Neural progenitor cell (in vitro differentiated cells): ENCODE measurements around the gene CLK4. TPM values are rescaled to one million over a fixed set of nuclear protein-coding genes. Genes with fewer than 3 reads are reported as not detected.

Experiments used
- DNase-seq: peaks from one replicate; pipeline ENCODE4 v3.0.0-alpha.2; 2016; ENCODE audit warnings: low spot score
- H2AFZ ChIP-seq: fragments of 200-600 bp; sonication (generic); replicated peaks from 2 replicates; pipeline ENCODE4 v1.6.1; 2016; ENCODE audit warnings: antibody characterized with exemption
- H3F3A ChIP-seq: fragments of 200-600 bp; sonication (generic); 2 replicates; pipeline ENCODE4 v1.6.1; 2016; ENCODE audit warnings: antibody characterized with exemption, low read depth
- H3K27ac ChIP-seq: fragments of 200-600 bp; sonication (generic); 2 replicates; pipeline ENCODE4 v1.5.1; 2016; ENCODE audit warnings: mild to moderate bottlenecking
- H3K27me3 ChIP-seq: fragments of 200-600 bp; sonication (generic); 2 replicates; pipeline ENCODE4 v1.6.1; 2016; ENCODE audit warnings: mild to moderate bottlenecking, moderate library complexity
- H3K36me3 ChIP-seq: fragments of 200-600 bp; sonication (generic); 2 replicates; pipeline ENCODE4 v1.5.1; 2016
- H3K4me1 ChIP-seq: fragments of 200-600 bp; sonication (generic); 2 replicates; pipeline ENCODE4 v1.6.1; 2016; ENCODE audit warnings: mixed run types
- H3K4me2 ChIP-seq: fragments of 200-600 bp; sonication (generic); 2 replicates; pipeline ENCODE4 v1.6.1; 2016
- H3K4me3 ChIP-seq: fragments of 200-600 bp; sonication (generic); 2 replicates; pipeline ENCODE4 v1.5.1; 2016
- H3K79me2 ChIP-seq: fragments of 200-600 bp; sonication (generic); 2 replicates; pipeline ENCODE4 v1.6.1; 2016; ENCODE audit warnings: low read depth
- H3K9ac ChIP-seq: fragments of 200-600 bp; sonication (generic); 2 replicates; pipeline ENCODE4 v1.6.1; 2016
- H3K9me3 ChIP-seq: fragments of 200-600 bp; sonication (generic); 2 replicates; pipeline ENCODE4 v1.5.1; 2016; ENCODE audit warnings: low read depth
- H4K20me1 ChIP-seq: fragments of 200-600 bp; sonication (generic); 2 replicates; pipeline ENCODE4 v1.6.1; 2016; ENCODE audit warnings: low read depth
- H3K27ac Mint-ChIP-seq: 3 replicates; pipeline ENCODE4 v1.8.0; 2021; ENCODE audit warnings: mixed read lengths
- H3K27me3 Mint-ChIP-seq: 2 replicates; pipeline ENCODE4 v1.8.0; 2022; ENCODE audit warnings: low read depth, mild to moderate bottlenecking, inconsistent platforms, moderate library complexity, mixed read lengths; ENCODE audit not compliant: insufficient read depth
- H3K36me3 Mint-ChIP-seq: 3 replicates; pipeline ENCODE4 v1.8.0; 2021; ENCODE audit warnings: mixed read lengths
- H3K4me1 Mint-ChIP-seq: 3 replicates; pipeline ENCODE4 v1.8.0; 2021; ENCODE audit warnings: mixed read lengths
- H3K4me3 Mint-ChIP-seq: 3 replicates; pipeline ENCODE4 v1.8.0; 2021; ENCODE audit warnings: mild to moderate bottlenecking, moderate library complexity, mixed read lengths
- H3K9me3 Mint-ChIP-seq: 3 replicates; pipeline ENCODE4 v1.8.0; 2020; ENCODE audit warnings: mixed read lengths
- EZH2 ChIP-seq: fragments of 200-600 bp; sonication (generic); IDR thresholded peaks from 2 replicates; pipeline ENCODE4 v1.6.1; 2017; ENCODE audit warnings: antibody characterized with exemption, mild to moderate bottlenecking, moderate library complexity
- EZH2phosphoT487 ChIP-seq: fragments of 200-600 bp; sonication (generic); IDR thresholded peaks from 2 replicates; pipeline ENCODE4 v1.6.1; 2017; ENCODE audit warnings: antibody characterized with exemption
- total RNA-seq: library from RNA; depleted of rRNA; stranded (reverse); fragments of >200 nt; gene quantifications from 2 replicates; pipeline ENCODE4 v1.2.3, GENCODE V29; 2015; ENCODE audit warnings: low replicate concordance
- TF ChIP-seq, protein P1 (sequence below): fragments of 200-600 bp; sonication (generic); IDR thresholded peaks from 2 replicates; pipeline ENCODE4 v1.5.1; 2017; ENCODE audit warnings: antibody characterized with exemption, mild to moderate bottlenecking

Gene CLK4
- total RNA-seq, 1 donor from 2014 or later, result 41.1 TPM

DNA sequence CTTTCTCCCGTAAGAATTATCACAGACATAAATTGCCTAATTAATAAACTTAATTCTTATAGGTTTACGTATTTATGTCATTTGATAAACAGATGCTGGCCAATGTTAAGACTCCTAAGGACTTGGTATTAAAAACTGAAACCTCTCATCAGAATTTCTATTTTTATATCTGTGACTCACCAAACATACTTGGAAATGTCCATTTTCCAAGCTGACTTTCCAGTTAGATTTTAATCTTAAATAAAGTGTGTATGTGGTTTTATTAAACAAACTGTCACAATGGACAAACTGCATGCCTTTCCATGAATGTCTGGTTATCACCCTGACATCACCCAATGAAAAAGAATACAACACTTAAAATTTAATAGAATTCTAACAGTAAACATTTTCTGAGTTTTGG, 24.1 kb downstream of the CLK4 start:
- Mint-ChIP-seq H3K27me3 (no peaks in the 10 kb centered on the region), H3K4me3 (no peak overlapping the region), H3K9me3 (peaks cover 19% of the 10 kb centered on the region), H3K27ac (no peak overlapping the region), H3K4me1 (no peaks in the 10 kb centered on the region), H3K36me3 (peaks cover 67% of the 10 kb centered on the region)
- H3K27ac ChIP-seq, result no peak overlapping the region
- TF ChIP-seq, protein P1, sequence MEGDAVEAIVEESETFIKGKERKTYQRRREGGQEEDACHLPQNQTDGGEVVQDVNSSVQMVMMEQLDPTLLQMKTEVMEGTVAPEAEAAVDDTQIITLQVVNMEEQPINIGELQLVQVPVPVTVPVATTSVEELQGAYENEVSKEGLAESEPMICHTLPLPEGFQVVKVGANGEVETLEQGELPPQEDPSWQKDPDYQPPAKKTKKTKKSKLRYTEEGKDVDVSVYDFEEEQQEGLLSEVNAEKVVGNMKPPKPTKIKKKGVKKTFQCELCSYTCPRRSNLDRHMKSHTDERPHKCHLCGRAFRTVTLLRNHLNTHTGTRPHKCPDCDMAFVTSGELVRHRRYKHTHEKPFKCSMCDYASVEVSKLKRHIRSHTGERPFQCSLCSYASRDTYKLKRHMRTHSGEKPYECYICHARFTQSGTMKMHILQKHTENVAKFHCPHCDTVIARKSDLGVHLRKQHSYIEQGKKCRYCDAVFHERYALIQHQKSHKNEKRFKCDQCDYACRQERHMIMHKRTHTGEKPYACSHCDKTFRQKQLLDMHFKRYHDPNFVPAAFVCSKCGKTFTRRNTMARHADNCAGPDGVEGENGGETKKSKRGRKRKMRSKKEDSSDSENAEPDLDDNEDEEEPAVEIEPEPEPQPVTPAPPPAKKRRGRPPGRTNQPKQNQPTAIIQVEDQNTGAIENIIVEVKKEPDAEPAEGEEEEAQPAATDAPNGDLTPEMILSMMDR, result no peak
- no peak for TF ChIP-seq EZH2
- no peak for TF ChIP-seq EZH2phosphoT487
- no peaks in the 10 kb centered on the region for H3F3A ChIP-seq
- no peaks in the 10 kb centered on the region for H3K27me3 ChIP-seq
- no peak overlapping the region for H3K4me3 ChIP-seq
- no peaks in the 10 kb centered on the region for H3K79me2 ChIP-seq
- H3K4me1 ChIP-seq, result no peaks in the 10 kb centered on the region
- no peak overlapping the region for H3K9ac ChIP-seq
- H2AFZ ChIP-seq, result no peak overlapping the region
- peaks cover 35% of the 10 kb centered on the region for H3K36me3 ChIP-seq
- no peak for DNase-seq
- H3K4me2 ChIP-seq, result no peak overlapping the region
- no peaks in the 10 kb centered on the region for H3K9me3 ChIP-seq
- H4K20me1 ChIP-seq, result no peaks in the 10 kb centered on the region

GRCh38 chr5:178595750-178596149, 31.1 kb downstream of the CLK4 start:
- Histone ChIP-seq H3K4me2 (no peak overlapping the region), H3K4me1 (peaks cover 2% of the 10 kb centered on the region), H3K36me3 (peaks cover 5% of the 10 kb centered on the region), H2AFZ (no peak overlapping the region), H3F3A (no peaks in the 10 kb centered on the region), H3K9me3 (peaks cover 14% of the 10 kb centered on the region), H3K4me3 (no peak overlapping the region), H3K27ac (no peak overlapping the region), H3K27me3 (peaks cover 13% of the 10 kb centered on the region), H4K20me1 (no peaks in the 10 kb centered on the region), H3K9ac (no peak overlapping the region), H3K79me2 (no peaks in the 10 kb centered on the region)
- peaks cover 3% of the 10 kb centered on the region for H3K27me3 Mint-ChIP-seq
- H3K27ac Mint-ChIP-seq, result no peak overlapping the region
- DNase-seq, result no peak
- H3K9me3 Mint-ChIP-seq, result peaks cover 31% of the 10 kb centered on the region
- H3K4me1 Mint-ChIP-seq, result peaks cover 3% of the 10 kb centered on the region
- TF ChIP-seq, protein P1, result no peak
- TF ChIP-seq EZH2phosphoT487, result no peak
- TF ChIP-seq EZH2, result no peak
- peaks cover 38% of the 10 kb centered on the region for H3K36me3 Mint-ChIP-seq
- H3K4me3 Mint-ChIP-seq, result no peak overlapping the region

GRCh38 chr5:178595150-178595549, 31.7 kb downstream of the CLK4 start:
- H3K27ac ChIP-seq, result no peak overlapping the region
- no peak overlapping the region for H3K9ac ChIP-seq
- no peak overlapping the region for H3K4me2 ChIP-seq
- H3K27ac Mint-ChIP-seq, result no peak overlapping the region
- TF ChIP-seq EZH2phosphoT487 (no peak), EZH2 (no peak)
- TF ChIP-seq, protein P1, result no peak
- H3F3A ChIP-seq, result no peaks in the 10 kb centered on the region
- no peaks in the 10 kb centered on the region for H3K79me2 ChIP-seq
- H4K20me1 ChIP-seq, result no peaks in the 10 kb centered on the region
- peaks cover 2% of the 10 kb centered on the region for H3K4me1 ChIP-seq
- peaks cover 6% of the 10 kb centered on the region for H3K4me1 Mint-ChIP-seq
- peaks cover 31% of the 10 kb centered on the region for H3K9me3 Mint-ChIP-seq
- no peak for DNase-seq
- peaks cover 36% of the 10 kb centered on the region for H3K36me3 Mint-ChIP-seq
- peaks cover 5% of the 10 kb centered on the region for H3K27me3 Mint-ChIP-seq
- peaks cover 5% of the 10 kb centered on the region for H3K36me3 ChIP-seq
- no peak overlapping the region for H3K4me3 ChIP-seq
- H3K9me3 ChIP-seq, result peaks cover 14% of the 10 kb centered on the region
- no peak overlapping the region for H2AFZ ChIP-seq
- H3K4me3 Mint-ChIP-seq, result no peak overlapping the region
- peaks cover 18% of the 10 kb centered on the region for H3K27me3 ChIP-seq
